ENCODE measurements around the gene RBM47. TPM values are rescaled to one million over a fixed set of nuclear protein-coding genes. Genes with fewer than 3 reads are reported as not detected.
A peak's percentile ranks its signal among the peaks of the same experiment; 100 is the strongest.

The RBM47 gene
- total RNA-seq, 6 donors from 2014 or later: 111 to 448 (median 149) TPM

DNA sequence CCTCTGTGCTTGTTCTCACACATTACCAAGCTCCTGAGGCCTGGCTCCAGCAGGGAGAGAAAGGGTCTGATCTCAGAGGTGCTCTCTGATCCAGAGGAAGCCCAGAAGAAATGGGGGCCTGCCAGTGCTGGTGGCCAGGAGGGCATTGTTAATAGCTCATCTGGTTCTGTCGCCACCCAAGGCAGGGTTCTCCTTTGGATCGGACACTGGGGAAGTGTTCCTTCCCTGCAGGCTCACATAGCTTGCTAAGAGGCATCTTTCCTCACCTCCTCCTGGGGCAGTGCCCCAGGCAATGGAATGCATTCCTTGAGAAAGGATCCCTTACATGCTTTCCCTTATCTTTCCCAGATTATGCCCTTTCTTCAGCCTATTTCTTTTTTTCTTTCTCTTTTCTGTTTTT, 53.8 kb downstream of the RBM47 start:
- TF ChIP-seq, protein P1, sequence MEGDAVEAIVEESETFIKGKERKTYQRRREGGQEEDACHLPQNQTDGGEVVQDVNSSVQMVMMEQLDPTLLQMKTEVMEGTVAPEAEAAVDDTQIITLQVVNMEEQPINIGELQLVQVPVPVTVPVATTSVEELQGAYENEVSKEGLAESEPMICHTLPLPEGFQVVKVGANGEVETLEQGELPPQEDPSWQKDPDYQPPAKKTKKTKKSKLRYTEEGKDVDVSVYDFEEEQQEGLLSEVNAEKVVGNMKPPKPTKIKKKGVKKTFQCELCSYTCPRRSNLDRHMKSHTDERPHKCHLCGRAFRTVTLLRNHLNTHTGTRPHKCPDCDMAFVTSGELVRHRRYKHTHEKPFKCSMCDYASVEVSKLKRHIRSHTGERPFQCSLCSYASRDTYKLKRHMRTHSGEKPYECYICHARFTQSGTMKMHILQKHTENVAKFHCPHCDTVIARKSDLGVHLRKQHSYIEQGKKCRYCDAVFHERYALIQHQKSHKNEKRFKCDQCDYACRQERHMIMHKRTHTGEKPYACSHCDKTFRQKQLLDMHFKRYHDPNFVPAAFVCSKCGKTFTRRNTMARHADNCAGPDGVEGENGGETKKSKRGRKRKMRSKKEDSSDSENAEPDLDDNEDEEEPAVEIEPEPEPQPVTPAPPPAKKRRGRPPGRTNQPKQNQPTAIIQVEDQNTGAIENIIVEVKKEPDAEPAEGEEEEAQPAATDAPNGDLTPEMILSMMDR (IDR thresholded peaks at IDR 0.05): no peak
- TF ChIP-seq EP300 (IDR thresholded peaks at IDR 0.05) (no peak), POLR2AphosphoS5 (IDR thresholded peaks at IDR 0.05) (no peak), POLR2A (IDR thresholded peaks at IDR 0.05) (no peak)
- H3K27me3 ChIP-seq: no peaks in the 10 kb centered on the region
- H3K27ac ChIP-seq: peak overlapping the region; percentile 40 to 85 (median 80)
- no peaks in the 10 kb centered on the region for H3K9me3 ChIP-seq
- no peak overlapping the region for H3K4me3 ChIP-seq
- peak in 1 of 2 donors; percentile 52 for DNase-seq
- no peaks in the 10 kb centered on the region for H3K36me3 ChIP-seq
- 59 to 75% methylated on average over 2 of the region's 2 CpGs for WGBS, 2 donors
- peak in 1 of 2 donors; percentile 11 for ATAC-seq (ENCODE audit: low FRiP score in 2 of 2)
- peaks cover 24 to 53% (median 29%) of the 10 kb centered on the region in 4 donors for H3K4me1 ChIP-seq

GRCh38 chr4:40573593-40574311, 55.9 kb downstream of the RBM47 start:
- H3K36me3 ChIP-seq: no peaks in the 10 kb centered on the region
- TF ChIP-seq, protein P1 (IDR thresholded peaks at IDR 0.05): no peak
- TF ChIP-seq POLR2A (IDR thresholded peaks at IDR 0.05): no peak
- TF ChIP-seq POLR2AphosphoS5 (IDR thresholded peaks at IDR 0.05): peak in 1 of 2 donors; percentile 31
- H3K27ac ChIP-seq: peak overlapping the region; percentile 64 to 82 (median 72)
- no peaks in the 10 kb centered on the region for H3K27me3 ChIP-seq
- H3K9me3 ChIP-seq: no peaks in the 10 kb centered on the region
- DNase-seq: peak in 1 of 2 donors; percentile 67
- H3K4me3 ChIP-seq: no peak overlapping the region
- peaks cover 24 to 53% (median 29%) of the 10 kb centered on the region in 4 donors for H3K4me1 ChIP-seq
- peak in 1 of 2 donors; percentile 58 for ATAC-seq (ENCODE audit: low FRiP score in 2 of 2)
- 53 to 59% methylated on average over 6 of the region's 6 CpGs for WGBS, 2 donors

DNA sequence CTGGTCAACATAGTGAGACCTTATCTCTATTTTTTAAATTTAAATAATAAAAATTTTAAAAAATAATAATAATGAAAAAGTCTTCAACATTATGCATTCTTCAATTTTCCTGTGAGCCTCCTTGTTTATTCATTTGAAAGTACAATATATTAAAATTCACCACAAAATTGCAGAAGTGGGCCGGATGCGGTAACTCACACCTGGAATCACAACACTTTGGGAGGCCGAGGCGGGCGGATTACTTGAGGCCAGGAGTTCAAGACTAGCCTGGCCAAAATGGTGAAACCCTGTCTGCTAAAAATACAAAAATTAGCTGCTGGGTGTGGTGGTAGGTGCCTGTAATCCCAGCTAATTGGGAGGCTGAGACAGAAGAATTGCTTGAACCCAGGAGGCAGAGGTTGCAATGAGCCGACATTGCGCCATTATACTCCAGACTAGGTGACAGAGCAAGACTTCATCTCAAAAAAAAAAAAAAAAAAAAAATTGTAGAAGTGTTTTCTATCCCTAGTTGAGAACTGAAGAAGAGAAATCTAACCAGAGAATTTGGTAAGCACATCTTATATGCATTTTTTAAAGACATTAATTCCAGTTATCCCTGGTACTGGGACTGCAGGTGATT, 56.9 kb downstream of the RBM47 start:
- WGBS, 2 donors: 80 to 87% methylated on average over 7 of the region's 7 CpGs
- Histone ChIP-seq H3K36me3 (no peaks in the 10 kb centered on the region), H3K27ac (peak overlapping the region in 3 of 4 donors; percentile 64 to 82 (median 70)), H3K9me3 (no peaks in the 10 kb centered on the region), H3K27me3 (no peaks in the 10 kb centered on the region), H3K4me3 (no peak overlapping the region), H3K4me1 (peaks cover 20 to 47% (median 26%) of the 10 kb centered on the region in 4 donors)
- no peak for TF ChIP-seq POLR2AphosphoS5 (IDR thresholded peaks at IDR 0.05)
- TF ChIP-seq POLR2A (IDR thresholded peaks at IDR 0.05): no peak
- TF ChIP-seq EP300 (IDR thresholded peaks at IDR 0.05): no peak
- TF ChIP-seq, protein P1 (IDR thresholded peaks at IDR 0.05): no peak
- no peak for DNase-seq
- no peak for ATAC-seq (ENCODE audit: low FRiP score in 2 of 2)

DNA sequence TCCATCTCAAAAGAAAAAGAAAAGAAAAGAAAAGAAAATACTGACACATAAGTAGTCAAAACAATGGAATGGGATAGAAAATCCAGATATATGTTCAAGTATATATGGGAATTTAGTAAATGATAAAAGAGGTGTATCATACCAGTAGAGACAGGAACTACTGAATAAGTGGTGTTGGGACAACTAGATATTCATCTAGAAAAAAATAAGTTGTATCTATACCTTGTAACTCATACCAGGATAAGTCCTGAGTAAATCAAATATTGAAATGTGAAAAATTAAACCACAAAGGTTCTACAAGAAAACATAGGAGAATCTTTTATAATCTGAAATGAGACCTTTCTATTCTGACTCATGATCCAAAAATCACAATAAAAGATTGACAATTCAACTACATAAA, 58.5 kb downstream of the RBM47 start:
- DNase-seq (no peak), ATAC-seq (ENCODE audit: low FRiP score in 2 of 2) (no peak)
- Histone ChIP-seq H3K36me3 (no peaks in the 10 kb centered on the region), H3K27me3 (no peaks in the 10 kb centered on the region), H3K9me3 (no peaks in the 10 kb centered on the region), H3K27ac (no peak overlapping the region), H3K4me3 (no peak overlapping the region), H3K4me1 (peaks cover 6 to 33% (median 15%) of the 10 kb centered on the region in 4 donors)
- no peak for TF ChIP-seq POLR2AphosphoS5 (IDR thresholded peaks at IDR 0.05)
- no peak for TF ChIP-seq POLR2A (IDR thresholded peaks at IDR 0.05)

DNA sequence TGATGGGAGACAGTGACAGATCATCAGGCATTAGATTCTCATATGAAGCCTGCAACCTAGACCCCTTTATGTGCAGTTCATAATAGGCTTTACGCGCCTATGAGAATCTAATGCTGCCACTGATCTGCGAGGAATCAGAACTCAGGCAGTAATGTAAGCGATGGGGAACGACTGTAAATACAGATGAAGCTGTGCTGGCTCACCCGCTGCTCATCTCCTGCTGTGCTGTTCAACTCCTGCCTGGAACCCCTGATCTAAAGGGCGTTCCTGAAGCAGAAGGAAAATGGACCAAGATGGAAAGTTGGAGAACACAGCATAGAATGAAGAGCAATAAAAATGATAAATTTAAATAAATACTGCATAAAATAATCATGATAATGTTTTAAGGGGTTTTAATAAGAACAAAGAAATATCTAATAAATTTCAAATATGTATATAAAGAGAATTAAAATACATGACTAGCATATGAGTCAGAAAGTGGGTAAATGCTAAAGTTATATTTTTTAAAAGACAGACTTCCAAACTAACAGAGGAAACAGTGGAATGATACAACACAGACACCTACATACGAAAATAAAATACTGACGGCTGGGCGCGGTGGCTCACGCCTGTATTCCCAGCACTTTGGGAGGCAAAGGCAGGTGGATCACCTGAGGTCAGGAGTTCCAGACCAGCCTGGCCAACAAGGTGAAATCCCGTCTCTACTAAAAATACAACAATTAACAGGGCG, 59.2 kb downstream of the RBM47 start:
- Histone ChIP-seq H3K36me3 (no peaks in the 10 kb centered on the region), H3K27ac (no peak overlapping the region), H3K9me3 (no peaks in the 10 kb centered on the region), H3K4me3 (no peak overlapping the region), H3K27me3 (no peaks in the 10 kb centered on the region), H3K4me1 (peaks cover 3 to 26% (median 8%) of the 10 kb centered on the region in 4 donors)
- TF ChIP-seq POLR2A (IDR thresholded peaks at IDR 0.05) (no peak), POLR2AphosphoS5 (IDR thresholded peaks at IDR 0.05) (no peak), EP300 (IDR thresholded peaks at IDR 0.05) (no peak)
- TF ChIP-seq, protein P1 (IDR thresholded peaks at IDR 0.05): no peak
- WGBS, 2 donors: 92 to 93% methylated on average over 14 of the region's 14 CpGs
- ATAC-seq (ENCODE audit: low FRiP score in 2 of 2): no peak
- no peak for DNase-seq
